GM19238 (cell line): ENCODE results near the gene NAT16.
"Not testable (repeated sequence)": the region's sequence is repeated elsewhere in the genome, so short reads cannot be mapped to it uniquely, and the experiment has no call there.

Experiments
- DNase-seq: peaks from one replicate; pipeline ENCODE4 v3.0.0; 2011; ENCODE audit warnings: low spot score; ENCODE audit not compliant: insufficient read length

Gene NAT16

GRCh38 chr7:101127460-101128039 lies 52.5 kb downstream of the NAT16 start:
- no peak for DNase-seq

- peak; percentile 70 for DNase-seq
Measured at GRCh38 chr7:101126651-101127459, 53.2 kb downstream of the NAT16 start, which contains the start of gene SERPINE1. SERPINE1 (plus strand) TSS chr7:101127104; CDS start chr7:101128394, 1,290 bp downstream.

- peak; percentile 49 for DNase-seq
Measured at GRCh38 chr7:101125989-101126650, 54.0 kb downstream of the NAT16 start.

GRCh38 chr7:101124376-101125056 lies 55.6 kb downstream of the NAT16 start:
- DNase-seq = no peak

- no peak for DNase-seq
Measured at GRCh38 chr7:101123703-101124068, 56.4 kb downstream of the NAT16 start.

- no peak for DNase-seq
Measured at GRCh38 chr7:101122933-101123702, 57.0 kb downstream of the NAT16 start.

GRCh38 chr7:101121991-101122932 lies 57.8 kb downstream of the NAT16 start:
- DNase-seq = peak; percentile 40

GRCh38 chr7:101121631-101121990 lies 58.5 kb downstream of the NAT16 start:
- DNase-seq = not testable (repeated sequence)
